HG02973 (cell line): ENCODE data around the gene EPHA4.

Source experiments
- ATAC-seq: cut with Tn5 transposase; IDR thresholded peaks from one replicate; pipeline ENCODE4 v1.9.1; 2021; ENCODE audit warnings: moderate library complexity; ENCODE audit not compliant: unreplicated experiment

EPHA4 gene

DNA sequence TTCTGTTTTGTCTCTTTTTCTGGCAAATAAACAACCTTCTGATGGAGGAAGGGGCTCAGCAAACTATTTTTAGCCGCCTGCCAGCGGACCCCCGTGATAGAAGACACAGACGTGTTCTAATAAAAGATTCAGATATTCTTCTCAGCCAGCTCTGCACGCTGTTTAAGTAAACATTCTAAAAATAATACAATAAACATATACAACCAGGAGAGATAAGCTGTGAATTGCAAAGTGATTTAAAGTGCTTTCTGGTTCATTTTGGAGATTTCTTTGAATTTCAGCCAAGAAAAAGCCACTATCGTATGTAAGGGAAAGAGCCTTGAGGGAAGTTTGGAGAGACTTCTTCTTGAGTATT, 201.3 kb downstream of the EPHA4 start:
- ATAC-seq: no peak

- no peak for ATAC-seq
Measured at GRCh38 chr2:221370076-221370856, 201.8 kb downstream of the EPHA4 start.
